NCI-H510A (cell line): ENCODE results near the gene NPY4R2.
"Not testable (repeated sequence)": the region's sequence is repeated elsewhere in the genome, so short reads cannot be mapped to it uniquely, and the experiment has no call there.

Experiments used
- DNase-seq: peaks from one replicate; lab custom pipeline; 2025; lab: John Stamatoyannopoulos, UW

The NPY4R2 gene

DNA sequence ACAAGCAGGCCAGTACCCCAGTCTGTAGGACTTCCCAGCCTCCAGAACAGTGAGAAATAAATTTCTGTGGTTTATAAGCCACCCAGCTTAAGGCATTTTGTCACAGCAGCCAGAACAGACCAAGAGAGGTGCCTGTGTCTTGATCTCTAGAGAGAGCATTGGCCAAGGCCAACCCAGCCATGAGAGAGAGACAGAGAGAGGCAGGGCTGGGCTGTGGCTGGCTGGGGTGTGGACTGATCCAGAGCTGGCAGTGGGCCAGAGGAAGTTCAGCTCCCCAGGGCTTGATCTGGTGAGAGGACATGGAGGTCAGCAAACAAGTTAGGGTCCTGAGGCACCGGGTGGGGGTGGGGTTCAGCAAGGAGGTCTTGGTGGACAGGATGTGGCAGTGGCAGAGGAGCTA is 14.4 kb downstream of the NPY4R2 start:
- DNase-seq: not testable (repeated sequence)

DNA sequence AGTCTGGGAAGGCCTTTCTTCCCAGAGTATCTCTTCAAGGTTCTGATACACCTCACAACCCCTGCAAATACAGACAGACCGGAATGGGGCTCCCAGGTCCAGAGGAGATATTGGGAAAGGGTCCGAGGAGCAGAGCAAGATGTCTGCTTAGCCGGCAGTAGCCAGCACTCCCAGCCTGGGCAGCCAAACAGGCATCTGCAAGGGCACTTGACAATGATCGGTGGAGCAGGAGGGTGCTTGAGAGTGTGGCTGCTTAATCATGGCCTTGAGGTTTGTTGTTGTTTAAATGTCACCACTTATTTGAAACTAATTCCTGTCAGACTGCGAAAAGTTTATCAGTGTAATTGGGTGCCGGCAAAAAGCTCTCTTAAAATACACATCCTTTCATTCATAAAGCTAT is 15.0 kb downstream of the NPY4R2 start:
- not testable (repeated sequence) for DNase-seq

DNA sequence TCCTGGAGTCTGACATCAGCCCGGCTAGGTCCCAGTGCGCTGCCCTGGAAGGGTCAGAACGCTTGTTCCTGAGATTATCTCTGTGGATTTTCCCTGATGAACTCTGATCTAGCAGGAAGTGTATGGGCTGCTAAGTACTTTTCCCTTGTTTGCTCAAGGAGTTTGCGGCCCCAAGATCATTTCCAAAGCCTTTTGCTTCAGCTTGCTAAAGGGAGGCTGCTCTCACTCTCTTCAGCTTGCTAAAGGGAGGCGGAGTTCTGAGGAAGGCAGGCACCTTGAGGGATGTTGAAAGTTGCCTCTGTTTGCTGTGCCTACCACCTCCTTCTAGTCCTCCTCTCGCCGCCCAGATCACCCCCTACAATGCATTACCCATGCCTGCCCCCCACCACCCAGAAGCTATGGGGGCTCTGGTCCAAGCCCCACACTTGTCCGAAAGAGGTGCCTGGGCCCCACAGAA is 18.3 kb downstream of the NPY4R2 start:
- DNase-seq: not testable (repeated sequence)

DNA sequence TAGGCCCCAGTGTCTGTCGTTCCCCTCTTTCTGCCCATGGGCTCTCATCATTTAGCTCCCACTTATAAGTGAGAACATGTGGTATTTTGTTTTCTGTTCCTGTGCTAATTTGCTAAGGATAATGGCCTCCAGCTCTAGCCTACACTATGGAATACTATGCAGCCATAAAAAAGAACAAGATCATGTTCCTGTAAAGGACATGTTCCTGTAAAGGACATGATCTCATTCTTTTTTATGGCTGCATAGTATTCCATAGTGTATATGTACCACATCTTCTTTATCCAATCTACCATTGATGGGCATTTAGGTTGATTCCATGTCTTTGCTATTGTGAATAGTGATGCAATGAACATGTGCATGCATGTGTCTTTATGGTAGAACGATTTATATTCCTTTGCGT is 19.2 kb downstream of the NPY4R2 start:
- not testable (repeated sequence) for DNase-seq

DNA sequence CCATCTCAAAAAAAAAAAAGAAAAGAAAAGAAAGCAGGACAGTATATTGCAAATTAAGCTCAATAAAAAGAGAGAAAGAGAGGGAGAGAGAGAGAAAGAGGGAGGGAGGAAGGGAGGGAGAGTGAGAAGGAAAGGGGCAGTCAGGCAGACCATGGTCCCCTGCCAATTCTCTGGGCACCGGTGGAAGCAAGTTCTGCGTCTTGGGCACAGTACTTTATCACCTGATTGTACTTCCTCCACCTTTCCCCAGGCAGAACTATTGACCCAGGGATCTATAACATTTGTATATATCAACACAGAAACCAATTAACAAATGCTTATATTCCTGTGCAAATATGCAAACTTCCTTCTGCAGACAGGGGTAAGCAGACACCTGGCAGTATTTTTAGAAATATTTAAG is 22.4 kb downstream of the NPY4R2 start:
- not testable (repeated sequence) for DNase-seq

DNA sequence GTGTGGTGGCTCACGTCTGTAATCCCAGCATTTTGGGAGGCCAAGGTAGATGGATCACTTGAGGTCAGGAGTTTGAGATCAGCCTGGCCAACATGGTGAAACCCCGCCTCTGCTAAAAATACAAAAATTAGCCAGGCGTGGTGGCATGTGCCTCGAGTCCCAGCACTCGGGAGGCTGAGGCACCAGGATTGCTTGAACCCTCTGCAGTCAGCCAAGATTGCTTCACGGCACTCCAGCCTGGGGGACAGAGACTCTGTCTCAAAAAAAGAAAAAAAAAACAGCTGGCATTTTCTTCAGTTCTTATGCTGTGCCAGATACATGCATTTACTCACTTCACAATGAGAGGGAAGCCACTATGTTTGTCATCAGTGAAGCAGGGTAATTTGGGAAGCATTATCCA is 22.9 kb downstream of the NPY4R2 start:
- not testable (repeated sequence) for DNase-seq

DNA sequence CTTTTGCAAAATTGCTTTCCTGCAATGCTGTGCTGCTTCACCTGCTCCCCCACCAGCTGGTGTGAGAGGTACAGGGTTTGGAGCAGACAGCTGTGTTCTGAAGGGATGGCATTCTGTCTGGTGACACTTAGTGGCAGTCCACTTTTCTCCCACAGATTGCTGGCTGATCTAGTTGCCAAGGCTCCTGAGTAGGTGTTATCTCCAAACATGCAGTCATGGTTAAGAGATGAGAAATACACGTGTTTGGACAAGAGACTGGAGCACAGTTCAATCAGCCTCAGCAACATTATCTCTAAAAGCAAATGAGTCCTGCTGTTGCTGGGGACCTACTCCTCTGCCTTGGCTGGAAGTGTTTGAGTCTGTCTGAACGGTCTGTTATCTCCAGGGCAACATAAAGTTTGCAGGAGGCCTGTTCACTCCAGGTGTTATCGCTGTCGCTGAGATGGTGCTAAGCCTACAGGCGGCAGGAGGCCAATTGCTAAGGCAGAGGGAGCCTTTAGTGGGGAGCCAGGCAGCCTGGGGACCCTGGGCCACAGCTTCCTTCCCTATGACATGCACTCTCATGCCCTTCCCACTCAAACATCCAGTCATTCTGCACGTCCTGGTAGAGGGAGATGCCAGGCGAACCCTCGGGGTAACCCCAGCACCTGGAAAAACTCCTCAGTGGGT is 24.0 kb downstream of the NPY4R2 start:
- not testable (repeated sequence) for DNase-seq

DNA sequence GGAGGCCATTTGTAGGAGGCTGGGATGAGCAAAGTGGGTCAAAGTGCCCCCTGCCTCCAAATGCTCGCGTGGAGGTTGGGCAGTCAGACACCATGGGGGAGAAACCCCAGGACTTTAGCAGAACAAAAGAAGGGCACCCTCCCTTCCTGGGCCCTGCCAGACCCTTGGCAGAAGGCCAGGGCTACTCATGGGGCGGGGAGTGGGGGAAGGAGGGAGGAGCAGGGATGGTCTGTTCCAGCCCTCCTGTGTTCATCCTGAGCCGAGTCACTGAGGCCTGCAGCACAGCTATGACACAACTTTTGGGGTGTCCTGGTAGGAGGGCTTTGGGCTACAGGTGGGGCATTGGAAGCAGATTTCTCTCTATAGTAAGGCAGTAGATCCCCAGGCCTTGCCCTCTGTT is 24.9 kb downstream of the NPY4R2 start:
- DNase-seq: not testable (repeated sequence)

DNA sequence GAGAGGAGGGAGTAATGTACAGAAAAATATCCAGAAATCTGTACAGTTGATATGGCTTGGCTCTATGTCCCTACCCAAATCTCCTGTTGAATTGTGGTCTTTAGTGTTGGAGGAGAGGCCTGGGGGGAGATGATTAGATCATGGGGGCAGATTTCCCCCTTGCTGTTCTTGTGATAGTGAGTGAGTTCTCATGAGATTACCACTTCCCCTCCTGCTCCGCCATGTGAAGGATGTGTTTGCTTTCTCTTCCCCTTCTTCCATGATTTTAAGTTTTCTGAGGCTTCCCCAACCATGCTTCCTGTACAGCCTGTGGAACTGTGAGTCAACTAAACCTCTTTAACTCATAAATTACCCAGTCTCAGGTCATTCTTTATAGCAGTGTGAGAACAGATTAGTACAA is 29.0 kb downstream of the NPY4R2 start:
- not testable (repeated sequence) for DNase-seq

DNA sequence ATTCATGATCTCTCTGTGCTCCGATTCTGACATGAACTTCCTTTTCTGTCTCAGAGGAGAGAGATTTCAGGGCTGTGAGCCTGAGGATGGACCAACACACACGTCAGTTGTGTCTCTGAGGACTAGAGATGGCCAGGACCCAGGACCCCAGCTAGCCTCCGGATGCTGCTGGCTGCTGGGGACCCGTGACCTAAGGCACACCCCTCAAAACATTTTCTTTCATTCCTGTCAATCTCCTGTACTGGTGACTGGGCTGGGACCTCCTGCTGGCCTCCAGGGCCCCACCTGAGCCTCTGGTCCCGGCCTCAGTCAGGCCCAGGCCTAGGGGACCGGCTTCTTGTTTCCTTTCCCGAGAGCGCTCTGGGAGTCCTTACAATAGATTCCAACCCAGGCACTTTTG is 38.7 kb downstream of the NPY4R2 start:
- DNase-seq: not testable (repeated sequence)

DNA sequence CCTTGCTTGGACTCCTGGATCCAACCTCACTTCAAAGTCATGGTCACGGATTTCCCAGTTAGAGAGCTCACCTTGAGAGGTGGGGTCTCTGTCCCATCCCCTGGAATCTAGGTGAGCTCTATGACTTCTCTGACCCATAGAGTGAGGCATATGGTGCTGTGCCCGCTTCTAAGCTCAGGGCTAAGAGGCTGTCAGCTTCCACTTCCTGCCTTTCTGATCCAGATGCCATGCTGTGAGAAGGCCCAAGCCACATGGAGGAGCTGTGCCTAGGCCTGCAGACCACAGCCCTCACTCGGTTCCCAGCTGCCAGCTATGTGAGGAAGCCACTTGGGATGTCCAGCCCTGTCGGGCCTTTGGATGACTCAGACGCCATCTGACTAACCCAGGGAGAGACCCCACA is 41.2 kb downstream of the NPY4R2 start:
- DNase-seq: not testable (repeated sequence)

DNA sequence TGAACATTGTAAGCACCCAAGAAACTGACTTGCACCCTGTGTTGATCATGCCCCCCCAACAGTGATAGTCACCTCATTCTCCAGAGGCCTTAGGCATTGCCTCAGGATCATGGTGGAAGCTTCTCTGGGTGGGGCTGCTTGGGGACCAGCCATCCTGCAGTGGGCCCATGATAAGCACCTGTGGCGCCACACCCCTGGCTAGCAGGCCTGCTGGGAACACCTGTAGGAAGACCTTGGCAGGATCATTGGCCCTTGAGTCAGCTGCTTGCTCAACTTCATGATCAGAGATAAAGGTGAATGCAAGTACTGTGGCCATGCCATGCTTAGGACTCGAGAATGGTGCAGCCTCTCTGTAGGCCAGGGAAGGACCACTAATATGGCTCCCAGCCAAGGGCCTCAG is 42.2 kb downstream of the NPY4R2 start:
- DNase-seq: not testable (repeated sequence)

DNA sequence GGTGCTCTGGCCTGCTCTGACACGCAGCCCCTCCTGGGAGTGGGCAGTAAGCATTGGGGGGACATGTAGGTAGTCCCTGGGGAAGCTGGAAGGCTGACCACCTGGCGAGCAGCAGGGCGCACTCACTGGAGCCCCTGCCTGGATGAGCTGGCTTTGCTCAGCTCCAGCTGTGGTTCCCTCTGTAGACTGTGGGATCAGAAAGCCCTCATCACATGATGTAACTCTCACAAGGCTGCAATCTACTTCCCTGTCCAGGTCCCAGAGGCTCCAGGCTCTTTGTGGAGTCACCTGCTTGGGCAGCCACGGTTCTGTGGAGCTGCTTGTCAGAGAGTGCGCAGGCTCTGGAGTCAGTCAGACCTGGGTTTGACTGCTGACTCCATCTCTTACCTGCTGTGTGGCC is 44.3 kb downstream of the NPY4R2 start:
- DNase-seq: not testable (repeated sequence)

DNA sequence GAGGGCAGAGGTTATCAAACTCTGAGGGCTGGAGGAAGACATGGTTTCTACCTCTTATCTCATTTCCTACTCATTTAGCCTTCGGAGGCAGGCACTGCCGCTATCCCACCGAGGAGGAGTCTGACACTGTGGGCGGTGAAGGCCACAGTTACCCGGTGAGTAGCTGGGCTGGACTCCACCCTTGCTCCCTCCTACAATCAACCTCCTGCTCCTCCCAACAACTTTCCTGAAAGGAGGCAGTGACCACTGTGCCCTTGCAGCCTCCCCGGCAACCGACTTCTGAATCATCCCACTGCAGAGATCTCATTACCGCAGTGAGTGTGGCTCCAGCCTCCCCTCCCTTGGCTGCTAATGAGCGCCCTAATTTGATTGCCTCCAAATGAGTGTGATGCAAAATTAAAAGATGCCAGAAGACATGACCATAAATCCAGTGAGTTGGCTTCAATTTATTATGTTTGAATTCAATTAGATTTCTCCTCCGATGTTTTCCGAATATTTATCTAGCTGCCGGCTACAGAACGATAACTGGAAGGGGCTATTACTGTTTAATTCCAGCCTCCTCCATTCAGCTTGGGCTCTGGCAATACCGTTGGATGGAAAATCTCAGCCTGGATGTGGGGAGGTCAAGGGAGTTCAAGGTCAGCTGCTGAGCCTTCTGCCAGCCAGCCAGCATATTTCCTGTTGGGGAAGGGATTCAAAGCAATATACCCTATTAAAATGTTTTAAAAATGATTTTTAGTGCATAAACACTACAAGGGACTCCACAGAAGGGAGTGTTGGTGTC is 46.0 kb downstream of the NPY4R2 start:
- DNase-seq: not testable (repeated sequence)

DNA sequence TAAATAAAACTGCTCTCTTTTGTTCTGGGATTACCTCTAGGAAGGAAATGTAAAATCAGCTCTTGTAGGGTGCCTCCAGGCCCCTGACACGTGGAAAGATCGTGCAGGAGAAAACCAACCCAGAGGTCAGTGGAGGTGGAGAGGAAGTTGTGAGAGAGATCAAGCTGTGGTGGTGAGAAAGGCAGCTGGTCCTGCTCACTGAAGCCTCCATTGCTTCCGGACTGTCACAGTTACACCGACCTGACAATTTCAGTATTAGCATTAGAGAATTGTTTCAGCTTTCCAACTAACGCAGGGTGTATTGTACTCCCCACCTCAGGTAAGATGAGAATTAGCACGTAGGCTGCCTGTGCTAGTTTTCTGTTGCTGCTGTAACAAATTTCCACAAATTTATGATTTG is 50.5 kb downstream of the NPY4R2 start:
- not testable (repeated sequence) for DNase-seq

DNA sequence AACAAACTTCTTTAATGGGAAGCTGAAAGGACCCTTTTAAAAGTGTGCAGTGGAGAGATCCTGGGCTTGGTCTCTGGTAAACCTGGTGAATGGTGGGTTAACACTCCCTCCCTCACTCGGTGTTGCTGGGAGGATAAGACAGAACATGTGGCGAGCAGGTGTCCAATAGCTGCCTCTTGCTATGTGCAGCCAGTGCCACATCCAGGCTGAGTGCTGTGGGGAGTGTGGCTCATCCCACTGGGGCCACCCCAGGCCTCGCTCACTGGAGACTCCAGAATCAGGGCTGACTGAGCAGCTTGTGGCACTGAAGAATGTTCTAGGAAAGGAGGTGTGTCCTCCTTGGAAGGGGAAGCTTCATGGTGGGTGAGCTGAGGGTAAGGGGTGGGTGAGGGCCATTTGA is 51.6 kb downstream of the NPY4R2 start:
- not testable (repeated sequence) for DNase-seq

DNA sequence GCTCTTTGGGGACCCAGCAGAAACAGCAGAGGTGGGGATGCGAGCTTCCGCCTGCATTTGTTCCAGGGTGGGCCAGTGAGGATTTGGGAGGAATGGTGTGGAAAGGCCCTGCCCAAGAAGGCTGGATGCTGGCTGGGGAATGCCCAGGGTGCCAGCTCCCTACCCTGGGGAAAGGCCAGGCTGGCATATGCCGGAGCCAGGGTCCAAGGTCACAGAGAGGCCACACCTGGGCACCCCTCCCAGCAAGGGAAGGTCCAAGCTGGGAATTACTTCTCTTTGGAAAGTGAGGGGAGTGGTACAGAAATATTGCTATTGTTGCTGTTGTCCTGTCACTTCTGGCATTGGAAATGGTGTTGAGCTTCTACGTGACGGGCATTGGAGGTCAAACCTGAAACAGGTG is 53.1 kb downstream of the NPY4R2 start:
- not testable (repeated sequence) for DNase-seq

DNA sequence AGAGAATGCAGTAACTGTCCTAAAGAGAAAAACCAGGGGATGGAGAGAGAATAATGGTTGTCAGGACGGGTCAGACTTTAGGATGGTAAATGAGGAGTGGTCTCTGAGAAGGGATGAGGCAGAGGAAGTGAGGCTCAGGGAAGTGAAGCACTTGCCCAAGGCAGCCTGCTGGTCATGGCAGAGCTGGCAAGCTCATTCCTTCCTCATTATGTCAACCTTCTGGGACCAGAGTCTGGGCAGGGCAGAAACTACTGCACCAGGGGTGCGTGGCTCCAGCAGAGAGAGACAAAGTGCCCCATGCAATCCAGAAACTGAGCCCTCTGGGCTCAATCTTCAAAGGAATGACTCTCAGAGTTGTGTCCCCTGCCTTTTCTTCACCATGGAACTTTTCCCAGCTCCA is 53.6 kb downstream of the NPY4R2 start:
- not testable (repeated sequence) for DNase-seq
